ENCODE measurements around the gene SUPT3H.

The SUPT3H gene

GRCh38 chr6:45367999-45368398 is 9.7 kb downstream of the SUPT3H start:
- Mint-ChIP-seq H3K4me3 (no peak overlapping the region), H3K27me3 (no peaks in the 10 kb centered on the region), H3K27ac (no peak overlapping the region), H3K36me3 (peaks cover 2% of the 10 kb centered on the region), H3K9me3 (no peaks in the 10 kb centered on the region), H3K4me1 (peaks cover 10% of the 10 kb centered on the region)

- Mint-ChIP-seq H3K4me3 (no peak overlapping the region), H3K27ac (no peak overlapping the region), H3K36me3 (peaks cover 2% of the 10 kb centered on the region), H3K27me3 (no peaks in the 10 kb centered on the region), H3K9me3 (no peaks in the 10 kb centered on the region), H3K4me1 (peaks cover 2% of the 10 kb centered on the region)
Measured at GRCh38 chr6:45366534-45366933, 11.2 kb downstream of the SUPT3H start.

- Mint-ChIP-seq H3K4me1 (no peaks in the 10 kb centered on the region), H3K9me3 (no peaks in the 10 kb centered on the region), H3K27ac (no peak overlapping the region), H3K4me3 (no peak overlapping the region), H3K27me3 (no peaks in the 10 kb centered on the region), H3K36me3 (peaks cover 2% of the 10 kb centered on the region)
Measured at GRCh38 chr6:45365036-45365435, 12.7 kb downstream of the SUPT3H start.

GRCh38 chr6:45364466-45364865 is 13.3 kb downstream of the SUPT3H start:
- Mint-ChIP-seq H3K27me3 (no peaks in the 10 kb centered on the region), H3K9me3 (no peaks in the 10 kb centered on the region), H3K27ac (no peak overlapping the region), H3K4me1 (no peaks in the 10 kb centered on the region), H3K36me3 (peaks cover 2% of the 10 kb centered on the region), H3K4me3 (no peak overlapping the region)

- H3K36me3 Mint-ChIP-seq: peaks cover 8% of the 10 kb centered on the region
- H3K4me1 Mint-ChIP-seq: peaks cover 12% of the 10 kb centered on the region
- no peak overlapping the region for H3K4me3 Mint-ChIP-seq
- H3K27me3 Mint-ChIP-seq: no peaks in the 10 kb centered on the region
- H3K27ac Mint-ChIP-seq: no peak overlapping the region
- H3K9me3 Mint-ChIP-seq: no peaks in the 10 kb centered on the region
Measured at GRCh38 chr6:45353654-45354053, 24.1 kb downstream of the SUPT3H start.

GRCh38 chr6:45351667-45352066 is 26.1 kb downstream of the SUPT3H start:
- no peaks in the 10 kb centered on the region for H3K9me3 Mint-ChIP-seq
- peaks cover 8% of the 10 kb centered on the region for H3K36me3 Mint-ChIP-seq
- no peaks in the 10 kb centered on the region for H3K27me3 Mint-ChIP-seq
- no peak overlapping the region for H3K27ac Mint-ChIP-seq
- no peak overlapping the region for H3K4me3 Mint-ChIP-seq
- H3K4me1 Mint-ChIP-seq: peaks cover 12% of the 10 kb centered on the region

GRCh38 chr6:45351076-45351475 is 26.7 kb downstream of the SUPT3H start:
- H3K4me3 Mint-ChIP-seq: no peak overlapping the region
- H3K4me1 Mint-ChIP-seq: peaks cover 12% of the 10 kb centered on the region
- H3K9me3 Mint-ChIP-seq: no peaks in the 10 kb centered on the region
- H3K27ac Mint-ChIP-seq: no peak overlapping the region
- H3K36me3 Mint-ChIP-seq: peaks cover 8% of the 10 kb centered on the region
- no peaks in the 10 kb centered on the region for H3K27me3 Mint-ChIP-seq

GRCh38 chr6:45350186-45350710 is 27.5 kb downstream of the SUPT3H start:
- no peak overlapping the region for H3K27ac Mint-ChIP-seq
- peaks cover 12% of the 10 kb centered on the region for H3K4me1 Mint-ChIP-seq
- H3K9me3 Mint-ChIP-seq: no peaks in the 10 kb centered on the region
- no peaks in the 10 kb centered on the region for H3K27me3 Mint-ChIP-seq
- H3K4me3 Mint-ChIP-seq: no peak overlapping the region
- peaks cover 8% of the 10 kb centered on the region for H3K36me3 Mint-ChIP-seq

GRCh38 chr6:45344900-45345299 is 32.8 kb downstream of the SUPT3H start:
- no peaks in the 10 kb centered on the region for H3K9me3 Mint-ChIP-seq
- no peaks in the 10 kb centered on the region for H3K27me3 Mint-ChIP-seq
- no peaks in the 10 kb centered on the region for H3K4me1 Mint-ChIP-seq
- no peak overlapping the region for H3K4me3 Mint-ChIP-seq
- peaks cover 4% of the 10 kb centered on the region for H3K36me3 Mint-ChIP-seq
- H3K27ac Mint-ChIP-seq: no peak overlapping the region

- H3K36me3 Mint-ChIP-seq: no peaks in the 10 kb centered on the region
- H3K9me3 Mint-ChIP-seq: no peaks in the 10 kb centered on the region
- peak overlapping the region; percentile 7 for H3K4me3 Mint-ChIP-seq
- no peaks in the 10 kb centered on the region for H3K27me3 Mint-ChIP-seq
- no peak overlapping the region for H3K27ac Mint-ChIP-seq
- peaks cover 40% of the 10 kb centered on the region for H3K4me1 Mint-ChIP-seq
Measured at GRCh38 chr6:45328523-45328922, 49.2 kb downstream of the SUPT3H start.

GRCh38 chr6:45327956-45328522 is 49.7 kb downstream of the SUPT3H start, which contains the start of gene RUNX2:
RUNX2 (plus strand) TSS chr6:45328330; CDS start chr6:45328727, 397 bp downstream.
- no peaks in the 10 kb centered on the region for H3K36me3 Mint-ChIP-seq
- no peaks in the 10 kb centered on the region for H3K27me3 Mint-ChIP-seq
- H3K4me1 Mint-ChIP-seq: peaks cover 45% of the 10 kb centered on the region
- peak within 1 kb of the TSS; percentile 37 for H3K4me3 Mint-ChIP-seq
- no peaks in the 10 kb centered on the region for H3K9me3 Mint-ChIP-seq
- peak within 1 kb of the TSS; percentile 30 for H3K27ac Mint-ChIP-seq

GRCh38 chr6:45326698-45327417 is 50.9 kb downstream of the SUPT3H start:
- Mint-ChIP-seq H3K27ac (no peak overlapping the region), H3K4me1 (peaks cover 51% of the 10 kb centered on the region), H3K27me3 (no peaks in the 10 kb centered on the region), H3K36me3 (no peaks in the 10 kb centered on the region), H3K9me3 (no peaks in the 10 kb centered on the region), H3K4me3 (no peak overlapping the region)

- no peak overlapping the region for H3K27ac Mint-ChIP-seq
- no peaks in the 10 kb centered on the region for H3K9me3 Mint-ChIP-seq
- H3K36me3 Mint-ChIP-seq: no peaks in the 10 kb centered on the region
- H3K4me1 Mint-ChIP-seq: peaks cover 42% of the 10 kb centered on the region
- peak overlapping the region; percentile 47 for H3K4me3 Mint-ChIP-seq
- no peaks in the 10 kb centered on the region for H3K27me3 Mint-ChIP-seq
Measured at GRCh38 chr6:45323656-45324224, 54.0 kb downstream of the SUPT3H start.

GRCh38 chr6:45320349-45320748 is 57.4 kb downstream of the SUPT3H start:
- peaks cover 7% of the 10 kb centered on the region for H3K36me3 Mint-ChIP-seq
- H3K9me3 Mint-ChIP-seq: no peaks in the 10 kb centered on the region
- no peaks in the 10 kb centered on the region for H3K27me3 Mint-ChIP-seq
- H3K4me3 Mint-ChIP-seq: no peak overlapping the region
- H3K4me1 Mint-ChIP-seq: peaks cover 24% of the 10 kb centered on the region
- no peak overlapping the region for H3K27ac Mint-ChIP-seq

- Mint-ChIP-seq H3K4me3 (no peak overlapping the region), H3K27me3 (no peaks in the 10 kb centered on the region), H3K9me3 (peaks cover 5% of the 10 kb centered on the region), H3K27ac (no peak overlapping the region), H3K4me1 (peaks cover 48% of the 10 kb centered on the region), H3K36me3 (peaks cover 20% of the 10 kb centered on the region)
Measured at GRCh38 chr6:45314146-45314545, 63.6 kb downstream of the SUPT3H start.

- Mint-ChIP-seq H3K9me3 (peaks cover 5% of the 10 kb centered on the region), H3K27ac (peak overlapping the region; percentile 72), H3K36me3 (peaks cover 16% of the 10 kb centered on the region), H3K4me3 (peak overlapping the region; percentile 27), H3K4me1 (peaks cover 56% of the 10 kb centered on the region), H3K27me3 (no peaks in the 10 kb centered on the region)
Measured at GRCh38 chr6:45310118-45310788, 67.5 kb downstream of the SUPT3H start.

All from activated naive CD4-positive, alpha-beta T cell treated with anti-CD3 and anti-CD28 coated beads, Interleukin-2, amount 50 U/mL, for 24 hours (primary cell).